ENCODE results near the gene ATG7. TPM values are rescaled to one million over a fixed set of nuclear protein-coding genes. Genes with fewer than 3 reads are reported as not detected.
A peak's percentile ranks its signal among the peaks of the same experiment; 100 is the strongest.

The ATG7 gene
- total RNA-seq, 6 experiments from 2014 or later = 44.5 to 53.0 (median 49.3) TPM

DNA sequence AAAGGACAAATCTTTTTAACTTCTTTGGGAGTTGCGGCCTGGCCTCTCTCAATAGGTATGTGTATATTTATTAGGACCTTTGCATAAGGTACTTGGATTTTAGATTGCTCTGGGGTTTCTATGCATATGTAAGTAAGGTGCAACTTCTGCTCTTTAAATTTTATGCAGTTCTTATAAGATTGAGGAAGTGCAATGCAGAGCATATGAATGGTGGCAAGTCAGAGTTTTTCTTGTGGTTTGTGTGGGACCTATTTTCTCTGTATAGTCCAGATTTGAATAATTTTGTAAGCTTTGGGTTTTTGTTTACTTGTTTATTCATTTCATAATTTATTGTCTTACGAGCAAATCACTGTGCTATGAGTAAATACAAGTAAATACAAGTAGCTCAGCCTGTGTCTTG is 101.5 kb downstream of the ATG7 start:
- Mint-ChIP-seq H3K27me3 (ENCODE audit: insufficient read depth) (no peaks in the 10 kb centered on the region; the same call in none of the 2 replicates), H3K9me3 (no peaks in the 10 kb centered on the region), H3K36me3 (ENCODE audit: low read depth) (peaks cover 8% of the 10 kb centered on the region; the same call in 1 of the 2 replicates), H3K4me1 (ENCODE audit: low read depth) (peaks cover under 1% of the 10 kb centered on the region; the same call in 1 of the 2 replicates), H3K27ac (no peak overlapping the region), H3K4me3 (no peak overlapping the region)
- no peak for DNase-seq
- TF ChIP-seq, protein P1, sequence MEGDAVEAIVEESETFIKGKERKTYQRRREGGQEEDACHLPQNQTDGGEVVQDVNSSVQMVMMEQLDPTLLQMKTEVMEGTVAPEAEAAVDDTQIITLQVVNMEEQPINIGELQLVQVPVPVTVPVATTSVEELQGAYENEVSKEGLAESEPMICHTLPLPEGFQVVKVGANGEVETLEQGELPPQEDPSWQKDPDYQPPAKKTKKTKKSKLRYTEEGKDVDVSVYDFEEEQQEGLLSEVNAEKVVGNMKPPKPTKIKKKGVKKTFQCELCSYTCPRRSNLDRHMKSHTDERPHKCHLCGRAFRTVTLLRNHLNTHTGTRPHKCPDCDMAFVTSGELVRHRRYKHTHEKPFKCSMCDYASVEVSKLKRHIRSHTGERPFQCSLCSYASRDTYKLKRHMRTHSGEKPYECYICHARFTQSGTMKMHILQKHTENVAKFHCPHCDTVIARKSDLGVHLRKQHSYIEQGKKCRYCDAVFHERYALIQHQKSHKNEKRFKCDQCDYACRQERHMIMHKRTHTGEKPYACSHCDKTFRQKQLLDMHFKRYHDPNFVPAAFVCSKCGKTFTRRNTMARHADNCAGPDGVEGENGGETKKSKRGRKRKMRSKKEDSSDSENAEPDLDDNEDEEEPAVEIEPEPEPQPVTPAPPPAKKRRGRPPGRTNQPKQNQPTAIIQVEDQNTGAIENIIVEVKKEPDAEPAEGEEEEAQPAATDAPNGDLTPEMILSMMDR (IDR thresholded peaks at IDR 0.05) = no peak

DNA sequence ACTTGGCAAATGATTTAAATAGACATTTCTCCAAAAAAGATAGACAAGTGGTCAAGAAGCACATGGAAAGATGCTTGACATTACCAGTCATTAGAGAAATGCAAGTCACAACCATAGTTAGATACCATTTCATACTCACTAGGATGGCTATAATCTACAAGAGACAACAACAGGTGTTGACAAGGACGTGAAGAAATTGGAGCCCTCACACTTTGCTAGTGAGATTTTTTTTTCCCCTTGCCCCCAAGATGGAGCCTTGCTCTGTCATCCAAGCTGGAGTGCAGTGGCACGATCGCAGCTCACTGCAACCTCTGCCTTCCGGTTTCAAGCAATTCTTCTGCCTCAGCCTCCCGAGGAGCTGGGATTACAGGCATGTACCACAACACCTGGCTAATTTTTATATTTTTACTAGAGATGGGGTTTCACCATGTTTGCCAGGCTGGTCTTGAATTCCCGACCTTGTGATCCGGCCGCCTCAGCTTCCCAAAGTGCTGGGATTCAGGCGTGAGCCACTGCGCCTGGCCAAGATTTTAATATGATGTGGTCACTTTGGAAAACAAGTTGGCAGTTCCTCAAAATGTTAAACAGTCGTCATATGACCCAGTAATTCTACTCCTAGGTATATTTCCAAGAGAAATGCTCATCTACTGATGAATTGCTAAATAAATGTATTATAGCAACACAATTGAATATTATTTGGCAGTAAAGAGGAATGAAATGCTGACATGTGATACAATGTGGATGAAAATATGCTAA is 103.3 kb downstream of the ATG7 start:
- no peak for DNase-seq
- H3K4me3 Mint-ChIP-seq = no peak overlapping the region
- 0 out of 2 replicates have a peak overlapping the region, but pooled peaks have one; percentile 2 for H3K27ac Mint-ChIP-seq

DNA sequence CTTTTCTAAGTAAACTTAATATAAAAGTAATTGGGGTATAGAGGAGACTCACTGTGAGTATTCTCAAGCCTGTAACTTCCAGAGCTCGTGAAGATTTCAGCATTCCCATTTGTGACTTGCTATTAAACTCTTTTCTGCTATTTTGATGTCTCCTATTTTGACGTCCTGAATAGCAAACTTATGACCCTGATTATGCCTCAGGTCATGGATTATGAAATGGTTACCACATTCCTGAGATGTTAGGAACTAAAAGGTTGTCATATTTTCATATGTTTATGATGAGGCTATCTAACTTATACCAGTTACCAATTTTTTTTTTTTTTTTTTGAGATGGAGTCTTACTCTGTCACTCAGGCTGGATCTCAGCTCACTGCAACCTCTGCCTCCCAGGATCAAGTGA is 105.5 kb downstream of the ATG7 start:
- H3K4me1 Mint-ChIP-seq (ENCODE audit: low read depth) = peaks cover 19% of the 10 kb centered on the region
- no peaks in the 10 kb centered on the region; the same call in 1 of the 2 replicates for H3K27me3 Mint-ChIP-seq (ENCODE audit: insufficient read depth)
- TF ChIP-seq, protein P1 (IDR thresholded peaks at IDR 0.05) = no peak
- H3K9me3 Mint-ChIP-seq = no peaks in the 10 kb centered on the region
- no peak overlapping the region for H3K27ac Mint-ChIP-seq
- peaks cover 9% of the 10 kb centered on the region; the same call in 1 of the 2 replicates for H3K36me3 Mint-ChIP-seq (ENCODE audit: low read depth)
- H3K4me3 Mint-ChIP-seq = no peak overlapping the region
- no peak for DNase-seq

More for the DNA sequence above, 103.3 kb downstream of the ATG7 start:
- Mint-ChIP-seq H3K4me1 (ENCODE audit: low read depth) (peaks cover 19% of the 10 kb centered on the region), H3K9me3 (no peaks in the 10 kb centered on the region), H3K36me3 (ENCODE audit: low read depth) (peaks cover 9% of the 10 kb centered on the region; the same call in 1 of the 2 replicates), H3K27me3 (ENCODE audit: insufficient read depth) (no peaks in the 10 kb centered on the region; the same call in 1 of the 2 replicates)
- TF ChIP-seq, protein P1 (IDR thresholded peaks at IDR 0.05) = no peak

DNA sequence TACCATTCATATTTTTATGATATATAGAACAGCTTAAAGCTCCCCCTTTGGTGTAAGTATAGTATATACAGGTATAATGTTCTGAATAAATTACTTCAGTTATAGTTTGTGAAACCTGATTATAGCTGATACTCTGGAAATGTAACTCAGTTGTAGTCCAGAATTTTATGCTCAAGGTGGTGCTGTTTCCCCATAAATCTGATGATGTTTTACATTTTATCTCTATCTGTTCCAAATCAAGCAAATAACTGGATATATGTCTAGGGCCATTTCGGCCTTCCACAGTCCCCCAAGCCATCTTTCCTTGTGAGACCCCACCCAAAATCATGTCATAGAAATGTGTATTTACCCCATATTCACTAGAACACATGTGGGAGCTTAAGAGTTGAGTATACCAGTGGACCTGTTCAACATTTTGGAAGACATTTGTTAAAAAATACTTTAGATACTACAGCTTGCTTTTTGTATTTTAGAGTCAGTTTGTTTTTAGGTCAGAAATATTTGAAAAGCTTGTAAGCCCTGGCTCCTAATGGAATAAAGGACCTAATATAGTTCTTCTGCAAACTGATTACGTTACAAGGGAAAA is 107.1 kb downstream of the ATG7 start:
- TF ChIP-seq, protein P1 (IDR thresholded peaks at IDR 0.05) = peak; percentile 85
- Mint-ChIP-seq H3K4me1 (ENCODE audit: low read depth) (peaks cover 19% of the 10 kb centered on the region), H3K27me3 (ENCODE audit: insufficient read depth) (no peaks in the 10 kb centered on the region; the same call in 1 of the 2 replicates), H3K36me3 (ENCODE audit: low read depth) (peaks cover 5% of the 10 kb centered on the region; the same call in 1 of the 2 replicates), H3K9me3 (no peaks in the 10 kb centered on the region), H3K27ac (peak overlapping the region; percentile 53), H3K4me3 (no peak overlapping the region)
- peak; percentile 52 for DNase-seq

- H3K27me3 Mint-ChIP-seq (ENCODE audit: insufficient read depth) = no peaks in the 10 kb centered on the region; the same call in 1 of the 2 replicates
- H3K4me3 Mint-ChIP-seq = no peak overlapping the region
- DNase-seq = no peak
- TF ChIP-seq, protein P1 (IDR thresholded peaks at IDR 0.05) = no peak
- no peaks in the 10 kb centered on the region for H3K9me3 Mint-ChIP-seq
- H3K27ac Mint-ChIP-seq = peak overlapping the region; percentile 53
- H3K36me3 Mint-ChIP-seq (ENCODE audit: low read depth) = peaks cover 5% of the 10 kb centered on the region; the same call in 1 of the 2 replicates
- peaks cover 19% of the 10 kb centered on the region for H3K4me1 Mint-ChIP-seq (ENCODE audit: low read depth)
Observed at GRCh38 chr3:11379824-11380701, 107.9 kb downstream of the ATG7 start.
